BE2C (cell line): ENCODE results near the gene CBX3.
"Not testable (repeated sequence)": the region's sequence is repeated elsewhere in the genome, so short reads cannot be mapped to it uniquely, and the experiment has no call there.

Experiments
- DNase-seq: peaks from one replicate; pipeline ENCODE4 v3.0.0-alpha.2; 2020
- H3K27me3 ChIP-seq: fragments of 250-450 bp; sonication (Bioruptor Pico); 2 replicates; pipeline ENCODE4 v1.5.1; 2020; ENCODE audit warnings: mild to moderate bottlenecking
- H3K36me3 ChIP-seq: fragments of 250-450 bp; sonication (Bioruptor Pico); 2 replicates; pipeline ENCODE4 v1.5.1; 2020; ENCODE audit warnings: mild to moderate bottlenecking
- H3K4me1 ChIP-seq: fragments of 250-450 bp; sonication (Bioruptor Pico); 2 replicates; pipeline ENCODE4 v1.5.1; 2020
- H3K4me3 ChIP-seq: 2 replicates; pipeline ENCODE4 v1.5.1; 2011; ENCODE audit warnings: low read depth, low read length
- H3K9me3 ChIP-seq: fragments of 250-450 bp; sonication (Bioruptor Pico); 2 replicates; pipeline ENCODE4 v1.5.1; 2020
- TF ChIP-seq, protein P1 (sequence below): IDR thresholded peaks from 2 replicates; pipeline ENCODE4 v1.5.1; 2012; ENCODE audit warnings: mild to moderate bottlenecking, low read depth, low read length

The CBX3 gene

DNA sequence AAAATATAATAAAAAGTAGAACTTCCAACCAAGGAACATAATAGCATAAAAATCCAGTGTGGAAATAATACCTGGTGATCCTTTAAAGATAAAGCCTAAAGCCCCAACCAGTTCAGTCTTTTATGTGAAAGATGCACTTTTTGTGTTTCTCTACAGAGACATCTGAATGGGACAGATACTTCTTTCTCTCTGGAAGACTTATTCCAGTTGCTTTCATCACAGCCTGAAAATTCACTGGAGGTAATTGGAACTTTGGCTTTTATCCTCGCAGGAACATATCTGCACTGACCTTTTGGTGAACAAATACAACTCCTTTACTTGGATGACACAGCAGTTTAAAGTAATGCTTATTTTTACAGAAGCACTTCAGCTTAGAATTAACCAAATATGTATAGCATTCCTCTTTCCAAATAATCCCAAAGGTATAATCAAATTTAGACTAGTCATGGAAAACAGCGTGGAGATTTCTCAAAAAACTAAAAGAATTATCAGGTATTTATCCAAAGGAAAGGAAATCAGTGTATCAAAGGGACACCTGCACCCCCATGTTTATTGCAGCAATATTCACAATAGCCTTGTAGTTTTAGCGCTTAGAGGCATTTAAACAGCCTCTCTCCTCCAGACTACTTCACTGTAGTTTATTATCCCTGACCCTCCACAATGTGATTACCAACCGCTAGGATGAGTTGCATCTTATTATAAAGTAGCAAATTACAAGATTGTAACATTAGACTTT lies 17.8 kb upstream of the CBX3 start:
- TF ChIP-seq, protein P1, sequence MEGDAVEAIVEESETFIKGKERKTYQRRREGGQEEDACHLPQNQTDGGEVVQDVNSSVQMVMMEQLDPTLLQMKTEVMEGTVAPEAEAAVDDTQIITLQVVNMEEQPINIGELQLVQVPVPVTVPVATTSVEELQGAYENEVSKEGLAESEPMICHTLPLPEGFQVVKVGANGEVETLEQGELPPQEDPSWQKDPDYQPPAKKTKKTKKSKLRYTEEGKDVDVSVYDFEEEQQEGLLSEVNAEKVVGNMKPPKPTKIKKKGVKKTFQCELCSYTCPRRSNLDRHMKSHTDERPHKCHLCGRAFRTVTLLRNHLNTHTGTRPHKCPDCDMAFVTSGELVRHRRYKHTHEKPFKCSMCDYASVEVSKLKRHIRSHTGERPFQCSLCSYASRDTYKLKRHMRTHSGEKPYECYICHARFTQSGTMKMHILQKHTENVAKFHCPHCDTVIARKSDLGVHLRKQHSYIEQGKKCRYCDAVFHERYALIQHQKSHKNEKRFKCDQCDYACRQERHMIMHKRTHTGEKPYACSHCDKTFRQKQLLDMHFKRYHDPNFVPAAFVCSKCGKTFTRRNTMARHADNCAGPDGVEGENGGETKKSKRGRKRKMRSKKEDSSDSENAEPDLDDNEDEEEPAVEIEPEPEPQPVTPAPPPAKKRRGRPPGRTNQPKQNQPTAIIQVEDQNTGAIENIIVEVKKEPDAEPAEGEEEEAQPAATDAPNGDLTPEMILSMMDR: no peak
- peaks cover 18% of the 10 kb centered on the region for H3K36me3 ChIP-seq
- peaks cover 3% of the 10 kb centered on the region for H3K27me3 ChIP-seq
- no peak overlapping the region for H3K4me3 ChIP-seq
- no peaks in the 10 kb centered on the region for H3K9me3 ChIP-seq
- H3K4me1 ChIP-seq: no peaks in the 10 kb centered on the region
- no peak for DNase-seq

- H3K4me3 ChIP-seq, DNase-seq, H3K27me3 ChIP-seq, H3K9me3 ChIP-seq, H3K4me1 ChIP-seq: not testable (repeated sequence)
- peaks cover 25% of the 10 kb centered on the region for H3K36me3 ChIP-seq
Measured at GRCh38 chr7:26184281-26185101, 17.1 kb upstream of the CBX3 start.

- Histone ChIP-seq H3K9me3 (no peaks in the 10 kb centered on the region), H3K4me1 (peaks cover 3% of the 10 kb centered on the region; the same call in 1 of the 2 replicates), H3K36me3 (peaks cover 33% of the 10 kb centered on the region), H3K4me3 (no peak overlapping the region), H3K27me3 (peaks cover 3% of the 10 kb centered on the region)
- DNase-seq: no peak
- TF ChIP-seq, protein P1: no peak
Measured at GRCh38 chr7:26185131-26185843, 16.3 kb upstream of the CBX3 start.

DNA sequence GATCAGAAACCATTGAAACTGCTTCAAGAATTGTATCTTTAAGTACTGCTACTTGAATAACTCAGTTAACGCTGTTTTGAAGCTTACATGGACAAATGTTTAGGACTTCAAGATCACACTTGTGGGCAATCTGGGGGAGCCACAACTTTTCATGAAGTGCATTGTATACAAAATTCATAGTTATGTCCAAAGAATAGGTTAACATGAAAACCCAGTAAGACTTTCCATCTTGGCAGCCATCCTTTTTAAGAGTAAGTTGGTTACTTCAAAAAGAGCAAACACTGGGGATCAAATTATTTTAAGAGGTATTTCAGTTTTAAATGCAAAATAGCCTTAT lies 15.7 kb upstream of the CBX3 start:
- Histone ChIP-seq H3K36me3 (peaks cover 39% of the 10 kb centered on the region), H3K4me1 (peaks cover 3% of the 10 kb centered on the region; the same call in 1 of the 2 replicates), H3K9me3 (no peaks in the 10 kb centered on the region), H3K4me3 (no peak overlapping the region), H3K27me3 (peaks cover 3% of the 10 kb centered on the region)
- no peak for DNase-seq
- TF ChIP-seq, protein P1: no peak

DNA sequence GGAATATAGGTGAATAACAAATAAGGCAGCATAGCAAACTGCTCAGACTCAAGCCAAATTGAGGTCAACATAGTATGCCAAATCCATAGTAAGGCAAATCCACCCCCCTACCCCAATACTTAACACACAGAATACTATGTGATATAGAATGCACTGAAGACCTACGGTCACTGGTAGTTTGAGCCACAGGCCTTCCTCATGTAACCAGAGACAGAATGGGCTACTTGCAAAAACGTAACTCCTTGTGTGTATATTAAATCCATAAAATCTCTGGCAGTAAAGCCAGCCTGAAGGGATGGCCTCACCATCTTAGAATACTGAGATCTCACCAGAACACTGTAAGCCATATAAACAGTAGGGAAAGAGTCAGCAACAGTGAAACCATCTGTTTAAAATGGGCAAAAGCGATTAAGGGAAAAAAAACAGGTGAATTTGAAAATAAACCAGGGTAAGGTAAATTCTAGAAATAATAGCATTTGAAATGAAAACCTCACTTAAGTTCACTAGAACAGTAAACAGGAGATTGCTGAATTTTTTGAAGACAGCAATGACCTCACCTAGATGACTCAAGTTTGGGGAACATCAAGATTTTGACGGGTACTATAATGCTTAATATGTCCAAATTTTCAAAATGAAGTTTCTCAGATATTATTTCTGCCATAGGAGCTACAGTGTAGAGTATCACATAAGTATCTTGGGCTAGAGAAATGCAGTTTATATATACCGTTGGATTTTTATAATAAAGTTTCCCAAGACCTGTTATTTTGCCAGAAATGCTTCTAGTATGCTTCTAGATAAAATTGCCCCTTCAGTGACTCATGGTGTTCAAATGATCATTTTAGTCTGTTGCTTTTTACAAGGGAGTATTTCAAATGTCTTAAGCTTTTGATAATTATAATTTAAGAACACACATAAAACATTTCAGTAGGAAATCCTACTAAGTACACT lies 14.9 kb upstream of the CBX3 start:
- no peak overlapping the region for H3K4me3 ChIP-seq
- H3K9me3 ChIP-seq: no peaks in the 10 kb centered on the region
- TF ChIP-seq, protein P1: no peak
- H3K27me3 ChIP-seq: peaks cover 3% of the 10 kb centered on the region
- DNase-seq: no peak
- peaks cover 3% of the 10 kb centered on the region; the same call in 1 of the 2 replicates for H3K4me1 ChIP-seq
- peaks cover 47% of the 10 kb centered on the region for H3K36me3 ChIP-seq
